ENCODE measurements around the gene MRPS17.
"Not testable (repeated sequence)": the region's sequence is repeated elsewhere in the genome, so short reads cannot be mapped to it uniquely, and the experiment has no call there.

The MRPS17 gene

DNA sequence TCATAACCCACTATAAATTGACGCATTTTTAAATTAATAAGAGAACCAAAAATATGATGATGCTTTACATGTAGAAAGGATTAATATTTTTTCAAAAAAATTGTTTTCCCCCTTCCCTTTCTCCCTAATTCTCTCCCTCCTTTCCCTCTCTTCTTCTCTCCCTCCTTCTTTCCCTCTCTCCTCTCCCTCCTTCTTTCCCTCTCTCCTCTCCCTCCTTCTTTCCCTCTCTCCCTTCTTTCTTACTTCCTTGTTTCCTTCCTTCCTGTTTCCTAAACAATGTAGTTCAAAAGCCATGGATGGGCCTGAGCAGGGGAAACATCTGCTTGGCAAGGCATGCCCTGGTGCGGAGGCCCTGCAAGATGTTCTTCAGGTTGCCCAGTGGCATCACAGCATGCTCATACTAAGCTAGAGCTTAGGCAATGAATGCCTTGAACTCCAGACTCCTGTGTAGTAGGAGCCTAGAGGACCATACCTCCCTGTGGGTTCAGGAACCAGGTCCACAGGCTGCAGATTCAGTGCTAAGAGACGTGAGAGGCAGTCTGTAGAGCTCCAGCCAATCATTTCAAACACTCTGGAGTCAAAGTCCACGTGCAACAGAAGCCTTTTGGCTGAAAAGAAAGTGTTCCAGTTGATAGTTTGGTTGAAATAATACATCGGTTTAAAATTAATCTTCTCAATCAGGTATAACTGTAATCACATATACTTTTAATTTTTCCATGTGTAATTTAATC lies 20.1 kb upstream of the MRPS17 start:
- TF ChIP-seq CTCF (IDR thresholded peaks at IDR 0.05; ENCODE audit: low read depth, low read length), result no peak
- no peak for DNase-seq
- Histone ChIP-seq H3K4me3 (ENCODE audit: low read depth, low read length) (no peak overlapping the region), H3K36me3 (no peaks in the 10 kb centered on the region), H3K27me3 (no peaks in the 10 kb centered on the region), H3K9me3 (no peaks in the 10 kb centered on the region), H3K4me1 (no peaks in the 10 kb centered on the region)

DNA sequence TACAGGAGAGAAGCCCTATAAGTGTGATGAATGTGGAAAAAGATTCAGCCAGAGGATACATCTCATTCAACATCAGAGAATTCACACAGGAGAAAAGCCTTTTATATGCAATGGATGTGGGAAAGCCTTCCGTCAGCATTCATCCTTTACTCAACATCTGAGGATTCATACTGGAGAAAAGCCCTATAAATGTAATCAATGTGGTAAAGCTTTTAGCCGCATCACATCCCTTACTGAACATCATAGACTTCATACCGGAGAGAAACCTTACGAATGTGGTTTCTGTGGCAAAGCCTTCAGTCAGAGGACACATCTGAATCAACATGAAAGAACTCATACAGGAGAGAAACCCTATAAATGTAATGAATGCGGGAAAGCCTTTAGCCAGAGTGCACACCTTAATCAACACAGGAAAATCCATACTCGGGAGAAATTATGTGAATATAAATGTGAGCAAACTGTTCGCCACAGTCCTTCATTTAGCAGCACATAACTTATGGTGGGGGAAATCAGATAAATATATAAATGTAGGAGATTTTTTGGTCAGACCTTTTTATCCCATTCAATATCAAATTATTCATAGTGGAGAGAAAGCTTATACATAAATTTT lies 12.1 kb upstream of the MRPS17 start:
- Histone ChIP-seq H3K9me3 (no peaks in the 10 kb centered on the region), H3K4me1 (no peaks in the 10 kb centered on the region), H3K4me3 (ENCODE audit: low read depth, low read length) (no peak overlapping the region), H3K27me3 (no peaks in the 10 kb centered on the region), H3K36me3 (no peaks in the 10 kb centered on the region)
- no peak for TF ChIP-seq CTCF (IDR thresholded peaks at IDR 0.05; ENCODE audit: low read depth, low read length)
- DNase-seq, result no peak

DNA sequence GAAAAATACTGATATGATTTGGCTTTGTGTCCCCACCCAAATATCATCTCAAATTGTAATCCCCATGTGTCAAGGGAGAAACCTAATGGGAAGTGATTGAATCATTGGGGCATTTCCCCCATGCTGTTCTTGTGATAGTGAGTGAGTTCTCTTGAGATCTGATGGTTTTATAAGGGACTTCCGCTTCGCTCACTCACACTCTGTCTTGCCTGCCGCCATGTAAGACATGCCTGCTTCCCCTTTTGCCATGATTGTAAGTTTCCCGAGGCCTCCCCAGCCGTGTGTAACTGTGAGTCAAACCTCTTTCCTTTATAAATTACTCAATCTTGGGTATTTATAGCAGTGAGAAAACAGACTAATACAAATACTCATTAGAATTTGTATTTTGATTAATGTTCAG lies 5.1 kb upstream of the MRPS17 start:
- Histone ChIP-seq H3K27me3 (no peaks in the 10 kb centered on the region), H3K4me1 (no peaks in the 10 kb centered on the region), H3K9me3 (no peaks in the 10 kb centered on the region), H3K36me3 (no peaks in the 10 kb centered on the region), H3K4me3 (ENCODE audit: low read depth, low read length) (no peak overlapping the region)
- TF ChIP-seq CTCF (IDR thresholded peaks at IDR 0.05; ENCODE audit: low read depth, low read length), result no peak
- no peak for DNase-seq

GRCh38 chr7:55952352-55952671 lies 635 bp downstream of the MRPS17 start:
- DNase-seq, H3K4me1 ChIP-seq: not testable (repeated sequence)

GRCh38 chr7:55953707-55954475 lies 2.2 kb downstream of the MRPS17 start:
- Histone ChIP-seq H3K4me1 (no peaks in the 10 kb centered on the region), H3K27me3 (no peaks in the 10 kb centered on the region), H3K9me3 (no peaks in the 10 kb centered on the region), H3K36me3 (peaks cover 25% of the 10 kb centered on the region), H3K4me3 (ENCODE audit: low read depth, low read length) (no peak overlapping the region)
- no peak for TF ChIP-seq CTCF (IDR thresholded peaks at IDR 0.05; ENCODE audit: low read depth, low read length)
- DNase-seq, result no peak

More at GRCh38 chr7:55952352-55952671, 635 bp downstream of the MRPS17 start:
- not testable (repeated sequence) for H3K27me3 ChIP-seq, H3K9me3 ChIP-seq
- peak overlapping the region; percentile 99 for H3K4me3 ChIP-seq (ENCODE audit: low read depth, low read length)
- peaks cover 21% of the 10 kb centered on the region for H3K36me3 ChIP-seq

GRCh38 chr7:55957190-55957589 lies 5.5 kb downstream of the MRPS17 start:
- no peaks in the 10 kb centered on the region for H3K9me3 ChIP-seq
- H3K4me1 ChIP-seq, result no peaks in the 10 kb centered on the region
- DNase-seq, result no peak
- no peaks in the 10 kb centered on the region for H3K27me3 ChIP-seq
- H3K4me3 ChIP-seq (ENCODE audit: low read depth, low read length), result no peak overlapping the region
- peaks cover 25% of the 10 kb centered on the region for H3K36me3 ChIP-seq
- no peak for TF ChIP-seq CTCF (IDR thresholded peaks at IDR 0.05; ENCODE audit: low read depth, low read length)

Measured in BE2C (cell line).